Osteoblast (primary cell): ENCODE measurements around the gene ZNF749. TPM values are rescaled to one million over a fixed set of nuclear protein-coding genes. Genes with fewer than 3 reads are reported as not detected.
A peak's percentile ranks its signal among the peaks of the same experiment; 100 is the strongest.
"Not testable (repeated sequence)": the region's sequence is repeated elsewhere in the genome, so short reads cannot be mapped to it uniquely, and the experiment has no call there.

Source experiments
- DNase-seq: peaks from one replicate; pipeline ENCODE4 v3.0.0; 2011; ENCODE audit warnings: low spot score, mixed read lengths; ENCODE audit not compliant: insufficient read length; ENCODE audit errors: missing footprints
- H2AFZ ChIP-seq: 2 replicates; pipeline ENCODE4 v1.6.0; 2011; ENCODE audit warnings: mild to moderate bottlenecking, low read length
- H3K27ac ChIP-seq: 2 replicates; pipeline ENCODE4 v1.5.1; 2011; ENCODE audit warnings: mild to moderate bottlenecking, low read depth, low read length, moderate library complexity
- H3K27me3 ChIP-seq: 2 replicates; pipeline ENCODE4 v1.6.0; 2012; ENCODE audit warnings: mild to moderate bottlenecking, control low read depth, inconsistent platforms, low read length, moderate library complexity; ENCODE audit not compliant: insufficient read depth
- H3K36me3 ChIP-seq: 2 replicates; pipeline ENCODE4 v1.5.1; 2011; ENCODE audit warnings: mild to moderate bottlenecking, low read length, control low read depth, moderate library complexity; ENCODE audit not compliant: insufficient read depth
- H3K4me1 ChIP-seq: 2 replicates; pipeline ENCODE4 v1.5.1; 2011; ENCODE audit warnings: mild to moderate bottlenecking, low read length, control low read depth, moderate library complexity; ENCODE audit not compliant: insufficient read depth
- H3K4me2 ChIP-seq: 2 replicates; pipeline ENCODE4 v1.6.0; 2011; ENCODE audit warnings: mild to moderate bottlenecking, low read length; ENCODE audit not compliant: insufficient read depth
- H3K4me3 ChIP-seq: fragments of 200-600 bp; sonication (generic); 3 replicates; pipeline ENCODE4 v1.5.1; 2012; ENCODE audit warnings: mild to moderate bottlenecking, low read length, inconsistent platforms; ENCODE audit not compliant: insufficient read depth
- H3K79me2 ChIP-seq: 2 replicates; pipeline ENCODE4 v1.6.0; 2012; ENCODE audit warnings: mild to moderate bottlenecking, low read length, control low read depth, inconsistent platforms; ENCODE audit not compliant: insufficient read depth
- H3K9me3 ChIP-seq: 2 replicates; pipeline ENCODE4 v1.5.1; 2011; ENCODE audit warnings: low read depth, low read length, control low read depth
- H4K20me1 ChIP-seq: 2 replicates; pipeline ENCODE4 v1.6.0; 2012; ENCODE audit warnings: mild to moderate bottlenecking, low read length, control low read depth; ENCODE audit not compliant: insufficient read depth
- small RNA-seq: library from RNA; depleted of rRNA; stranded (forward); fragments of <200 nt; gene quantifications from one replicate; pipeline ENCODE3, GENCODE V24; 2012
- total RNA-seq: library from RNA; depleted of rRNA; stranded (reverse); fragments of >200 nt; gene quantifications from 2 replicates; pipeline ENCODE4 v1.2.3, GENCODE V29; 2012
- TF ChIP-seq, protein P1 (sequence below): IDR thresholded peaks from 2 replicates; pipeline ENCODE4 v1.5.1; 2011; ENCODE audit warnings: mild to moderate bottlenecking, low read depth, low read length, moderate library complexity; ENCODE audit errors: extremely low read depth

Gene ZNF749
- total RNA-seq, 1 donor: 8.7 TPM

DNA sequence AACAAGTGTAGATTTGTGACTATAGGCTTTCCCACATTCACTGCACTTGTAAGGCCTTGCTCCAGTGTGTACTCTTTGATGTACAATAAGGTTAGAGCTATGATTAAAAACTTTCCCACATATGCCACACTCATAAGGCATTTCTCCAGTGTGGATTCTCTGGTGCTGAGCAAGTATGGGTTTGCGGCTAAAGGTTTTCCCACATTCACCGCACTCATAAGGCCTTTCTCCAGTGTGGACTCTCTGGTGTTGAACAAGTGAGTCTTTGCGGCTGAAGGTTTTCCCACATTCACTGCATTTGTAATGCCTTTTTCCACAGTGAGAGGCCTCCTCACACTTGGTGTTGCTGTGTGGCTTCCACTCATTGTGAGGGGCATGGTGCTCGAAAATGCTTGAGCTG lies 38.5 kb downstream of the ZNF749 start:
- Histone ChIP-seq H3K9me3 (peaks cover 50% of the 10 kb centered on the region), H3K4me1 (peaks cover 5% of the 10 kb centered on the region)

GRCh38 chr19:57477191-57478008 lies 42.3 kb downstream of the ZNF749 start, which contains the start of gene ZNF772:
Gene ZNF772 (minus strand): TSS chr19:57477566. CDS start chr19:57477309, 257 bp downstream.
- peaks cover 40% of the 10 kb centered on the region for H3K79me2 ChIP-seq
- H3K27ac ChIP-seq: peak within 1 kb of the TSS; percentile 12
- H3K4me3 ChIP-seq: peak within 1 kb of the TSS; percentile 87
- H3K4me1 ChIP-seq: peaks cover 5% of the 10 kb centered on the region
- peak; percentile 98 for DNase-seq
- H3K27me3 ChIP-seq: no peaks in the 10 kb centered on the region
- TF ChIP-seq, protein P1, sequence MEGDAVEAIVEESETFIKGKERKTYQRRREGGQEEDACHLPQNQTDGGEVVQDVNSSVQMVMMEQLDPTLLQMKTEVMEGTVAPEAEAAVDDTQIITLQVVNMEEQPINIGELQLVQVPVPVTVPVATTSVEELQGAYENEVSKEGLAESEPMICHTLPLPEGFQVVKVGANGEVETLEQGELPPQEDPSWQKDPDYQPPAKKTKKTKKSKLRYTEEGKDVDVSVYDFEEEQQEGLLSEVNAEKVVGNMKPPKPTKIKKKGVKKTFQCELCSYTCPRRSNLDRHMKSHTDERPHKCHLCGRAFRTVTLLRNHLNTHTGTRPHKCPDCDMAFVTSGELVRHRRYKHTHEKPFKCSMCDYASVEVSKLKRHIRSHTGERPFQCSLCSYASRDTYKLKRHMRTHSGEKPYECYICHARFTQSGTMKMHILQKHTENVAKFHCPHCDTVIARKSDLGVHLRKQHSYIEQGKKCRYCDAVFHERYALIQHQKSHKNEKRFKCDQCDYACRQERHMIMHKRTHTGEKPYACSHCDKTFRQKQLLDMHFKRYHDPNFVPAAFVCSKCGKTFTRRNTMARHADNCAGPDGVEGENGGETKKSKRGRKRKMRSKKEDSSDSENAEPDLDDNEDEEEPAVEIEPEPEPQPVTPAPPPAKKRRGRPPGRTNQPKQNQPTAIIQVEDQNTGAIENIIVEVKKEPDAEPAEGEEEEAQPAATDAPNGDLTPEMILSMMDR: peak; percentile 70
- H3K4me2 ChIP-seq: peak within 1 kb of the TSS; percentile 75
- peaks cover 32% of the 10 kb centered on the region for H3K9me3 ChIP-seq
- no peaks in the 10 kb centered on the region for H4K20me1 ChIP-seq
- peak within 1 kb of the TSS; percentile 98 for H2AFZ ChIP-seq
- peaks cover 24% of the 10 kb centered on the region for H3K36me3 ChIP-seq

More for the DNA sequence above, 38.5 kb downstream of the ZNF749 start:
- no peak overlapping the region for H3K4me2 ChIP-seq
- H3K27ac ChIP-seq: no peak overlapping the region
- H3K27me3 ChIP-seq: no peaks in the 10 kb centered on the region
- peaks cover 24% of the 10 kb centered on the region for H3K36me3 ChIP-seq
- no peaks in the 10 kb centered on the region for H4K20me1 ChIP-seq
- H3K4me3 ChIP-seq: no peak overlapping the region
- H3K79me2 ChIP-seq: peaks cover 45% of the 10 kb centered on the region
- TF ChIP-seq, protein P1: no peak
- no peak for DNase-seq
- no peak overlapping the region for H2AFZ ChIP-seq

DNA sequence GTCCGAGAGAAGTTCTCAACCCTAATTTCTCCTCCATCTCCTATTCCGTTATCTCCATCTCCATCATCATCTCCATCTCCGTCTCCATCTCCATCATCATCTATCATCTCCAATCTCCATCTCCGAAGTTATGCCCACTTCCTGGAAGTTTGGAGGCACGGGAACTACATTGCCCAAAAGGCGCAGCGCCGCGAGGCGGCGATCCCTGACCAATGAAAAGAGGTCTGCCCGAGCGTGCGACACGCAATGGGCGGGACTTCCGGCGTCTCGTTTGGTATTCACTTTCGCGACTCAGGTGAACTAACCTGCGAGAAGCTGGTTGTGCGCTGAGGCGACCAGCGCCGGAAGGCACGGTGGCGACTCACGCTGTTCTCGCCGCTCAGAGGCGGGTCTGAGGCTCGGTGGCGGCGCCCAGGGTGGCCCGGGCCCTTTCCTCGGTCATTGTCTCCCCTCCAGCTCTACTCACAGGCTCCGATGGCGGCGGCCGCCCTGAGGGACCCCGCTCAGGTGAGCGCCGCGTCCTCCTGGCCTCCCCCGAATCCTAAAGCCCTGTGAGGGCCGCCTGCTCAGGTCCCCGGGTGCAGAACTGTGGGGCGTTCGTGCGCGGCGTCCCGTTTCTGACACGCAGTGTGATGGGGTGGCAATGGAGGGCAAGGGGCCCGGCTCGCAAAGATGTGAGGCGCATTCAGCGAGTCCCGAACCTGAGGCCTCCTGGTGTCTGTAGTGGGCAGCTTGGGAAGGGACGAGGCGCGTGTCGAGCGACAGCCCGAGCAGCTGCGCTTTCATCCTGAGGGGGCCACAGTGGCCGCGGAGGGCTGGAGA lies 52.6 kb downstream of the ZNF749 start, which contains the start of gene ZNF419:
TSS of gene ZNF419 (plus strand) at position 274 of the 822 bp plus-strand sequence. CDS start at position 475, 201 bp downstream.
- Histone ChIP-seq H3K36me3 (peaks cover 19% of the 10 kb centered on the region), H3K4me3 (peak within 1 kb of the TSS; percentile 98), H3K4me2 (peak within 1 kb of the TSS; percentile 78), H3K79me2 (peaks cover 19% of the 10 kb centered on the region), H3K27ac (peak within 1 kb of the TSS; percentile 76), H2AFZ (peak within 1 kb of the TSS; percentile 87)
- H4K20me1 ChIP-seq, H3K4me1 ChIP-seq, H3K27me3 ChIP-seq, H3K9me3 ChIP-seq: not testable (repeated sequence)
- peak; percentile 99 for DNase-seq

DNA sequence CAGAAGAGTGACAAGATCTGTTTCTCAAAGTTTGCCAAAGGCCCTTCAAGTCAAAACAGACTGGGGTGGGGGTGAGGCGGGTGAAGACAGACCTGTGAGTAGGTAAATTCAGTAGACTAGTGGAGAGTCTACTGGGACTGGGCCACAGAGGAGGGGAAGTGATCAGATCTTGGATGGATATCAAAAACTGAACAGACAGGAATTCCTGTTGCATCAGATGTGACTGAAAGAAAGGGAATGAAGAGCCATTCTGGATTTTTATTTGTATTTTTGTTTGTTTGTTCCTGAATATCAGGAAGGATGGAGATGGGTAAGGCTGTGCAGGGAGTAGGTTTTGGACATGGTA lies 53.1 kb downstream of the ZNF749 start:
- Histone ChIP-seq H3K4me3 (peak overlapping the region; percentile 64), H3K79me2 (peaks cover 19% of the 10 kb centered on the region), H3K4me2 (peak overlapping the region; percentile 78), H3K36me3 (peaks cover 25% of the 10 kb centered on the region), H2AFZ (peak overlapping the region; percentile 68)
- not testable (repeated sequence) for H4K20me1 ChIP-seq, DNase-seq, H3K4me1 ChIP-seq, H3K27ac ChIP-seq, H3K9me3 ChIP-seq, H3K27me3 ChIP-seq

Small RNA genes within 50 kb of the gene (small RNA-seq; reads per million reads assigned to genes)
- not detected for gene VN1R107P

Other genes starting within 250 kb of the ZNF749 start
- gene ZNF264, start 243.8 kb upstream of the ZNF749 start, total RNA-seq: 26.5 and 32.9 TPM in 2 replicates
- gene AURKC, start 204.3 kb upstream of the ZNF749 start, total RNA-seq: 0.29 and 1.4 TPM in 2 replicates
- gene ZNF805, start 194.7 kb upstream of the ZNF749 start, total RNA-seq: 32.1 and 34.0 TPM in 2 replicates
- 101 and 115 TPM in 2 replicates for gene ZNF460, start 154.8 kb upstream of the ZNF749 start, total RNA-seq
- gene ZNF543, start 114.9 kb upstream of the ZNF749 start, total RNA-seq: 10.6 and 11.9 TPM in 2 replicates
- 10.6 and 11.6 TPM in 2 replicates for gene ZNF304, start 84.1 kb upstream of the ZNF749 start, total RNA-seq
- gene TRAPPC2B, start 71.8 kb upstream of the ZNF749 start, total RNA-seq: 12.3 and 13.0 TPM in 2 replicates
- 3.5 and 5.1 TPM in 2 replicates for gene ZNF547, start 71.8 kb upstream of the ZNF749 start, total RNA-seq
- gene ZNF548, start 45.5 kb upstream of the ZNF749 start, total RNA-seq: 23.6 and 27.9 TPM in 2 replicates
- gene ZNF17, start 24.2 kb upstream of the ZNF749 start, total RNA-seq: 12.7 and 15.6 TPM in 2 replicates
- gene VN1R1, start 21.8 kb downstream of the ZNF749 start, total RNA-seq: 0.29 and 0.72 TPM in 2 replicates
- 19.2 and 22.1 TPM in 2 replicates for gene ZNF772, start 42.2 kb downstream of the ZNF749 start, total RNA-seq
- 18.3 and 19.9 TPM in 2 replicates for gene ZNF419, start 52.4 kb downstream of the ZNF749 start, total RNA-seq
- 23.6 and 30.0 TPM in 2 replicates for gene ZNF773, start 64.6 kb downstream of the ZNF749 start, total RNA-seq
- 5.8 and 6.5 TPM in 2 replicates for gene ZNF549, start 92.0 kb downstream of the ZNF749 start, total RNA-seq
- 6.5 and 7.2 TPM in 2 replicates for gene ZNF550, start 124.5 kb downstream of the ZNF749 start, total RNA-seq
- 4.3 and 6.2 TPM in 2 replicates for gene ZNF416, start 143.6 kb downstream of the ZNF749 start, total RNA-seq
- gene ZIK1, start 148.8 kb downstream of the ZNF749 start, total RNA-seq: 11.2 and 11.6 TPM in 2 replicates
- 4.1 and 4.7 TPM in 2 replicates for gene ZNF530, start 164.6 kb downstream of the ZNF749 start, total RNA-seq
- 18.5 and 22.1 TPM in 2 replicates for gene ZNF134, start 178.9 kb downstream of the ZNF749 start, total RNA-seq
- 9.4 and 10.9 TPM in 2 replicates for gene ZNF211, start 197.8 kb downstream of the ZNF749 start, total RNA-seq
- gene ZSCAN4, start 233.6 kb downstream of the ZNF749 start, total RNA-seq: under 0.01 and 0.36 TPM in 2 replicates
- gene ZNF551, start 246.7 kb downstream of the ZNF749 start, total RNA-seq: 8.3 and 9.8 TPM in 2 replicates